ENCODE measurements around the gene PPM1H.

Gene PPM1H

GRCh38 chr12:62865937-62866336 is 69.0 kb downstream of the PPM1H start:
- no peak for DNase-seq

GRCh38 chr12:62865065-62865464 is 69.9 kb downstream of the PPM1H start:
- no peak for DNase-seq

GRCh38 chr12:62862259-62862881 is 72.6 kb downstream of the PPM1H start:
- DNase-seq = no peak

GRCh38 chr12:62861586-62861985 is 73.4 kb downstream of the PPM1H start:
- no peak for DNase-seq

- DNase-seq = no peak
These were observed 74.2 kb downstream of the PPM1H start for GRCh38 chr12:62860501-62861411.

GRCh38 chr12:62860020-62860419 is 74.9 kb downstream of the PPM1H start:
- no peak for DNase-seq

GRCh38 chr12:62859321-62859737 is 75.6 kb downstream of the PPM1H start:
- no peak for DNase-seq

GRCh38 chr12:62856454-62856853 is 78.5 kb downstream of the PPM1H start:
- DNase-seq = no peak

GRCh38 chr12:62854024-62854423 is 80.9 kb downstream of the PPM1H start:
- DNase-seq = no peak

GRCh38 chr12:62849398-62849797 is 85.6 kb downstream of the PPM1H start:
- DNase-seq = no peak

- DNase-seq = no peak
These were observed 86.5 kb downstream of the PPM1H start for GRCh38 chr12:62848418-62848817.

GRCh38 chr12:62847709-62848108 is 87.2 kb downstream of the PPM1H start:
- DNase-seq = no peak

GRCh38 chr12:62846491-62846890 is 88.5 kb downstream of the PPM1H start:
- no peak for DNase-seq

- no peak for DNase-seq
These were observed 90.0 kb downstream of the PPM1H start for GRCh38 chr12:62844915-62845314.

GRCh38 chr12:62843716-62844115 is 91.2 kb downstream of the PPM1H start:
- no peak for DNase-seq

- DNase-seq = no peak
These were observed 93.1 kb downstream of the PPM1H start for GRCh38 chr12:62841846-62842245.

- no peak for DNase-seq
These were observed 94.1 kb downstream of the PPM1H start for GRCh38 chr12:62840806-62841205.

GRCh38 chr12:62839869-62840660 is 94.9 kb downstream of the PPM1H start:
- no peak for DNase-seq

- no peak for DNase-seq
These were observed 99.9 kb downstream of the PPM1H start for GRCh38 chr12:62834971-62835547.

- no peak for DNase-seq
These were observed 100.5 kb downstream of the PPM1H start for GRCh38 chr12:62834406-62834805.

- DNase-seq = no peak
These were observed 101.3 kb downstream of the PPM1H start for GRCh38 chr12:62833634-62834033.

GRCh38 chr12:62832558-62832957 is 102.4 kb downstream of the PPM1H start:
- no peak for DNase-seq

GRCh38 chr12:62832027-62832426 is 102.9 kb downstream of the PPM1H start:
- no peak for DNase-seq

All from CD4-positive, alpha-beta T cell treated with Interleukin-12 subunit alpha and Interleukin-12 subunit beta, for 1 hour (primary cell).